GM12874 (cell line): ENCODE measurements around the gene USP6NL.

ENCODE experiments used
- TF ChIP-seq, protein P1 (sequence below): IDR thresholded peaks from 2 replicates; pipeline ENCODE4 v1.5.1; 2011; ENCODE audit warnings: low read depth, mild to moderate bottlenecking, control low read depth, low read length, moderate library complexity; ENCODE audit not compliant: insufficient read depth

The USP6NL gene

DNA sequence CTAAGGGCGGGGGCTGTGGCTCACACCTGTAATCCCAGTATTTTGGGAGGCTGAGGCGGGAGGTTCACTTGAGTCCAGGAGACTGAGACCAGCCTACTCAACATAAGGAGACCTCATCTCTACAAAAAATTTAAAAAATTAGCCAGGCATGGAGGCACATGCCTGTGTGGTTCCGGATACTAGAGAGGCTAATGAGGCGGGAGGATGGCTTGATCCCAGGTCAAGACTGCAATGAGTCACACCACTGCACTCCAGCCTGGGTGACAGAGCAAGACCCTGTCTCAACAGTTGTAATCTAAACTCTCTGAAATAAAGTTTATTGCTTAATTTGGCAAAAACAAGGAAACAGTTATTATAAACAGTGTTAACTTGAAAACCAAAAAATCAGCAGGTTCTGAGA is 123.3 kb downstream of the USP6NL start:
- TF ChIP-seq, protein P1, sequence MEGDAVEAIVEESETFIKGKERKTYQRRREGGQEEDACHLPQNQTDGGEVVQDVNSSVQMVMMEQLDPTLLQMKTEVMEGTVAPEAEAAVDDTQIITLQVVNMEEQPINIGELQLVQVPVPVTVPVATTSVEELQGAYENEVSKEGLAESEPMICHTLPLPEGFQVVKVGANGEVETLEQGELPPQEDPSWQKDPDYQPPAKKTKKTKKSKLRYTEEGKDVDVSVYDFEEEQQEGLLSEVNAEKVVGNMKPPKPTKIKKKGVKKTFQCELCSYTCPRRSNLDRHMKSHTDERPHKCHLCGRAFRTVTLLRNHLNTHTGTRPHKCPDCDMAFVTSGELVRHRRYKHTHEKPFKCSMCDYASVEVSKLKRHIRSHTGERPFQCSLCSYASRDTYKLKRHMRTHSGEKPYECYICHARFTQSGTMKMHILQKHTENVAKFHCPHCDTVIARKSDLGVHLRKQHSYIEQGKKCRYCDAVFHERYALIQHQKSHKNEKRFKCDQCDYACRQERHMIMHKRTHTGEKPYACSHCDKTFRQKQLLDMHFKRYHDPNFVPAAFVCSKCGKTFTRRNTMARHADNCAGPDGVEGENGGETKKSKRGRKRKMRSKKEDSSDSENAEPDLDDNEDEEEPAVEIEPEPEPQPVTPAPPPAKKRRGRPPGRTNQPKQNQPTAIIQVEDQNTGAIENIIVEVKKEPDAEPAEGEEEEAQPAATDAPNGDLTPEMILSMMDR = no peak

DNA sequence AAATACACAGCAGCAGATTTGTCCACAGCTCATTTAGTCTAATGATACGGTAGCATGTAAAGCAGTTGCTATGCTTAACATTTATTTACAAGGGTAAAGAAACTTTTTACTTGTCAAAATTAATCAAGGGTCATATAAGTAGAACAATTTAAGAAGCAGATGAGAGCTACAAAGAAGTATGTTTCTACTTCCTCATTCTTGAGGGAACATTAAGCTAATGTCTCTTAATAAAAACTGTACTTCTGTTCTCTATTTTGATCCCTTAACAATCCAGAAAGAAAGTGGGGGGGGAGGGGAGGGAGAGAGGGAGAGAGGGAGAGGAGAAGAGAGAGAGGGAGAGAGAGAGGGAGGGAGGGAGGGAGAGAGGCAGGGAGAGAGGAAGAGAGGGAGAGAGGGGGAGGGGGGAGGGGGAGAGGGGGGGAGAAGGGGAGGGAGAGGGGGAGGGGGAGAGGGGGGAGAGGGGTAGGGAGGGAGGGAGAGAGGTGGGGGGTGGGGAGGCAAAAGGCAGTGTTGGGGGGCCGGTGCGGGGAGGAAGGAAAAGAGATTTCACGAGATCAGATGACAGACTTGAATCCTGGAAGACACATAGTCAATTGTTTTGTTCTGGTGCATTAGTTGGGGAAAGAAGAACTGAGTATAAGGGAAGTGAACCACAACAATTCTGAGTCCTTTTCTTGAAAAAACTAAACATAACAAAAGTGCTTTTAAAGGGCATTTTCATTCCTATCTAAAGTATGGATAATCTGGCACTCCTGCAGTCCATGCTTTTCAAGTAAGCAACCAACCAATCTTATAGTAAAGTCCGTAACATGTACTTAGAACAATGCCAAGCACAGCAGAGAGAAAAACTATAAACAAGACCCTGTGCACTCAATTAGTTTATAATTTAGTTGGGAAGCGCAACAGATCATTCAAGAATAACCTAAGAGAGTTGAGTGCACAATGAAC is 128.0 kb downstream of the USP6NL start:
- TF ChIP-seq, protein P1 = no peak

DNA sequence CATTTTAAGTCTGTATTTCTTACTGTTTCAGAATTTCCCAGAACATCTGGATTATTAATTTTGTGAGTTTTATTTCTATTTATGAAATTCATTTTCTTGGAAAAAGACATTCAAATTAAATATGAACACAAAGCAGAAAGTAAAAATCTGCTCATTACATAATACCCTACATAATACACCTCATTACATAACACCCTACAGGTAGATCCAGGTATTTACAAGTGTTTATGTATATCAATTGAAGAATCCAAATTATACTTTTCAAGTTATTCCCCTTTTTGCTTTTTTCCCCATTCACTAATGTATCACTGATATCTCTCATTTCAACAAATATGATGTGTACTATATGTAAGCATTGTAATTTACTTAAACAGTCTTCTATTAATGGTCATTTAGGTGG is 129.1 kb downstream of the USP6NL start:
- TF ChIP-seq, protein P1 = no peak

DNA sequence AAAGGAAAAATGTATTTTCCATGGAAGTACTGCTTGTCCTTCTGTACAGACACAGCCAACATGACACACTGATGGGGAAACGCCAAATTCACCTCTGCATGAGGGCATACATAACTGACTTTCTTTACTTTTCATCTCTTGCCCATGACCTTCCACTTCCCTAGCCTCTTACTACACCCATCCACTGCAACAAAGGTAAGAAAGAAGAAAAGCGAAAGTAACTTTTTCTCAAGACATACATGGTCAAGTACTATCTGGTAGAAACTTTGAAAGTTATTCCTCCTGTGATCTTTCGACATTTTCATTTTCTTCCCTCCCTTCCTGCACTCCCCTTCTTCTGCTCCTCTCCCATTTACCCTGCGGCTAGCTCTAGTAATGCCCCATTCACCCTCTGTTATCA is 130.8 kb downstream of the USP6NL start:
- TF ChIP-seq, protein P1 = no peak

DNA sequence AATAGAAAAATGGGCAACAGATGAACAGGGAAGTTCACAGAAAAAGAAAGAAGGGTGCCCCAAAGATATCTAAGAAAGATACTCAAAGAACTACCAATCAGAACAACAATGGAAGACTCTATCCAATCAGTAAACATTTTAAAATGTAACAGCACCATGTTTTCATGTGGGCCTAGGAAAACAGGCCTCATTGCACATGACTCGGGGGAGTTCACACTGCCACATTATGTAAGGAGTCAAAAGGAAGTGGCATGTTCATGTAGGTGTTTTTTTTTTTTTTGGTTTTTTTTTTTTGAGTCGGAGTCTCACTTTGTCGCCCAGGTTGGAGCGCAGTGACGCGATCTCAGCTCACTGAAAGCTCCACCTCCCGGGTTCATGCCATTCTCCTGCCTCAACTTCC is 132.2 kb downstream of the USP6NL start:
- TF ChIP-seq, protein P1 = no peak

DNA sequence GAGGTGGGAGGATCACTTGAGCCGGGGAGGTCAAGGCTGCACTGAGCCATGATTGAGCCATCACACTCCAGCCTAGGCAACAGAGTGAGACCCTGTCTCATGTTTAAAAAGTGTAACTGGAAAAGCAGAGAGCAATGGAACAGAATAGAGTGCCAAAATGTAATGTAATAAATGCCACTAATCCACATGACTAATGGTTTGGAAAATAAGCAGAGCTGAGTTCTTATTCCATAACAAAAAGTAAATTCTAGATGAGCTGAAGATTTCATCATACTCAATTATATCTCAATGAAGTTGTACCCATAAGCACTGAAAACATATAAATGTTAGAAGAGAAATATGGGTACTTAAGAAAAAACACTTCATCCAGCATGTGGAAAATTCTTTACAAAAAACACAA is 132.6 kb downstream of the USP6NL start:
- TF ChIP-seq, protein P1 = no peak

DNA sequence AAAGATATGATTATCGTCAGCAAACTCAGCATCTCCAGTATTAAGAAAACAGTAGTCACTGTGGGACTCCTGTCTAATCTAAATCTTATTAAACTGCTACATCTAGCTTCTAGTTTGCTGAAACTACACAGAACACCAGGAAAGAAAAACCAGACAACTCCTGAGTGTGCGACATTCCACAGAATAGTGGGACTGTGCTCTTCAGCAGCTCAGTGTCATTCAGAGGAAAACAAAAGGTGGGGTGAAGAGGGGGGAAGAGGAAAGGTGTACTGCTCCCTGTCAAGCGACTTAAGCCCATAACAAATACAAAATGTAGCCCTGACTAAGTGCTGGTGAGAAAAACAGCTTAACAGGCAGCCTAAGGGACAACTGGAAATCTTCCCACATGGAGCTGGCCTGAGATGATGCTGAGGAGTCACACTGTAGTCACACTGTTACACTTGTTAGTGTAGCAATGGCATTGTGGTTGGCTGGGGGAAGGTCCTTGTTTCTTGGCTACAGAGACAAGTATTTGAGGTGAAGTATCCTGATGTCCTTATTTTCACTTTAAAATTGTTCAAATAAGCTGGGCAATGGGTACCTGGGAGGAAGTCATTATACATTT is 135.5 kb downstream of the USP6NL start:
- TF ChIP-seq, protein P1 = no peak
